Spleen (tissue), 11 donors: ENCODE results near the gene ADD2. TPM values are rescaled to one million over a fixed set of nuclear protein-coding genes. Genes with fewer than 3 reads are reported as not detected.

Experiments
- DNase-seq: peaks from one replicate; pipeline ENCODE4 v3.0.0-alpha.2; 2020
- H3K27ac ChIP-seq, 8 donors: fragments of 200-600 bp; sonication (generic) in 7 of 8; 1 replicate in 4 of 8; 2 replicates in 4 of 8; pipeline versions ENCODE4 v1.5.0 to v1.8.0; 2016 to 2021; ENCODE audit warnings: inconsistent platforms in 4 of 8, mild to moderate bottlenecking in 4 of 8, moderate library complexity in 1 of 8
- H3K27me3 ChIP-seq, 7 donors: fragments of 200-600 bp; sonication (generic) in 6 of 7; replicated peaks in 1 of 7; 1 replicate in 4 of 7; 2 replicates in 3 of 7; pipeline versions ENCODE4 v1.5.0 to v1.8.0; 2016 to 2021; ENCODE audit warnings: inconsistent platforms in 3 of 7, mild to moderate bottlenecking in 1 of 7
- H3K36me3 ChIP-seq, 6 donors: fragments of 200-600 bp; sonication (generic) in 5 of 6; 1 replicate in 4 of 6; 2 replicates in 2 of 6; pipeline versions ENCODE4 v1.5.0 to v1.8.0; 2016 to 2021; ENCODE audit warnings: inconsistent platforms in 2 of 6
- H3K4me1 ChIP-seq, 6 donors: fragments of 200-600 bp; sonication (generic) in 5 of 6; 1 replicate in 3 of 6; 2 replicates in 3 of 6; pipeline versions ENCODE4 v1.5.0 to v1.8.0; 2016 to 2021; ENCODE audit warnings: inconsistent platforms in 3 of 6
- H3K4me3 ChIP-seq, 8 donors: fragments of 200-600 bp; sonication (generic) in 7 of 8; 1 replicate in 4 of 8; 2 replicates in 4 of 8; pipeline versions ENCODE4 v1.5.0 to v1.8.0; 2016 to 2021; ENCODE audit warnings: inconsistent platforms in 4 of 8, mild to moderate bottlenecking in 4 of 8, moderate library complexity in 2 of 8
- H3K9me3 ChIP-seq, 8 donors: fragments of 200-600 bp; sonication (generic) in 7 of 8; 1 replicate in 4 of 8; 2 replicates in 4 of 8; pipeline versions ENCODE4 v1.5.0 to v1.8.0; 2016 to 2021; ENCODE audit warnings: inconsistent platforms in 4 of 8
- CTCF ChIP-seq, 11 experiments: fragments of 200-600 bp in 7 of 11; fragments of 450-650 bp in 4 of 11; sonication (generic) in 4 of 11; IDR thresholded peaks in 8 of 11; conservative IDR thresholded peaks in 3 of 11; 1 replicate in 7 of 11; 2 replicates in 4 of 11; pipeline versions ENCODE4 v1.4.0 to v1.8.0; 2016 to 2021; ENCODE audit warnings: antibody characterized with exemption in 11 of 11, inconsistent platforms in 4 of 11, mild to moderate bottlenecking in 1 of 11
- POLR2A ChIP-seq, 3 donors: fragments of 450-650 bp; IDR thresholded peaks; one replicate each; pipeline ENCODE4 v1.5.1; 2017; ENCODE audit warnings: antibody characterized with exemption in 3 of 3, mild to moderate bottlenecking in 1 of 3
- POLR2AphosphoS5 ChIP-seq, 3 donors: sonication (generic); formaldehyde crosslinking; IDR thresholded peaks; one replicate each; pipeline ENCODE4 v1.5.1; 2017; ENCODE audit warnings: antibody characterized with exemption in 3 of 3
- WGBS, 5 donors: extraction: QIAGEN DNeasy Blood & Tissue Kit in 3 of 5; methylation state at CpG; one replicate each; pipeline versions ENCODE4 v1.1.5 to v1.1.7; 2013 to 2018; 5-methylcytosine and 5-hydroxymethylcytosine counted together
- intact Hi-C: fragments of 100-400 bp; cut with DNase I; formaldehyde crosslinking; loops from one replicate; pipeline ENCODE4 v1.15.0; 2023; ENCODE audit warnings: low total_unique reads
- polyA plus RNA-seq, 3 donors: library from polyadenylated mRNA; stranded (reverse); fragments of 200-250 nt; gene quantifications; one replicate each; pipeline ENCODE4 v1.2.1, GENCODE V29; 2013
- total RNA-seq, 7 donors: library from RNA; depleted of rRNA in 3 of 7; stranded (reverse); fragments of >200 nt in 3 of 7; fragmentation: NEBNext Ultra II Directional in 4 of 7; extraction: Animal tissue kit (Norgen Biotek cat#: 25700) in 4 of 7; gene quantifications; one replicate each; pipeline versions ENCODE4 v1.1.0 to v1.2.1, GENCODE V29; 2016 to 2021
- donor health status: healthy with polysubstance abuse.
- donor health status: DM: no; HTN: no; CAD: no; lungs with moderate emphysema.
- donor health status: DM: no; HTN: no; CAD: no.
- donor health status: Bipolar disorder and iron deficiency.
- donor health status: healthy.
- donor health status: DM: no; HTN: no; CAD: no.
- donor health status: DM: yes; HTN: yes; CAD: no.

Gene ADD2
- total and polyA plus RNA-seq, 10 donors, result 0.47 to 7.1 (median 3.8) TPM

- H3K27ac ChIP-seq, result no peak overlapping the region
- intact Hi-C loops, result no loop called here
- no peak for TF ChIP-seq POLR2AphosphoS5 (IDR thresholded peaks at IDR 0.05)
- no peak for TF ChIP-seq CTCF (IDR thresholded peaks at IDR 0.05 in 8 of 11, conservative IDR thresholded peaks at IDR 0.05 in 3 of 11)
- no peak for TF ChIP-seq POLR2A (IDR thresholded peaks at IDR 0.05)
- no peak overlapping the region for H3K4me3 ChIP-seq
- 82 to 90% (median 89%) methylated on average over 10 of the region's 10 CpGs for WGBS, 5 donors
- peak; percentile 54 for DNase-seq
- H3K9me3 ChIP-seq, result no peaks in the 10 kb centered on the region
- no peaks in the 10 kb centered on the region for H3K4me1 ChIP-seq
- no peaks in the 10 kb centered on the region for H3K27me3 ChIP-seq
- H3K36me3 ChIP-seq, result no peaks in the 10 kb centered on the region
These were observed 104.6 kb downstream of the ADD2 start for GRCh38 chr2:70663411-70663810.

- intact Hi-C loops, result no loop called here
- Histone ChIP-seq H3K27me3 (peaks cover 0 to 21% (median 3%) of the 10 kb centered on the region in 7 donors), H3K27ac (no peak overlapping the region), H3K9me3 (no peaks in the 10 kb centered on the region), H3K36me3 (no peaks in the 10 kb centered on the region), H3K4me1 (no peaks in the 10 kb centered on the region), H3K4me3 (no peak overlapping the region)
- WGBS, 5 donors, result 83 to 95% (median 87%) methylated on average over 5 of the region's 5 CpGs
- no peak for TF ChIP-seq POLR2A (IDR thresholded peaks at IDR 0.05)
- no peak for TF ChIP-seq CTCF (IDR thresholded peaks at IDR 0.05 in 8 of 11, conservative IDR thresholded peaks at IDR 0.05 in 3 of 11)
- peak; percentile 45 for DNase-seq
These were observed 108.4 kb downstream of the ADD2 start for GRCh38 chr2:70659551-70659950.

GRCh38 chr2:70658476-70658875 is 109.5 kb downstream of the ADD2 start:
- no peaks in the 10 kb centered on the region for H3K9me3 ChIP-seq
- no peaks in the 10 kb centered on the region for H3K36me3 ChIP-seq
- no peak for DNase-seq
- no peak overlapping the region for H3K4me3 ChIP-seq
- WGBS, 5 donors, result 46 to 54% (median 52%) methylated on average over 2 of the region's 2 CpGs
- no peak for TF ChIP-seq CTCF (IDR thresholded peaks at IDR 0.05 in 8 of 11, conservative IDR thresholded peaks at IDR 0.05 in 3 of 11)
- no peak for TF ChIP-seq POLR2A (IDR thresholded peaks at IDR 0.05)
- TF ChIP-seq POLR2AphosphoS5 (IDR thresholded peaks at IDR 0.05), result no peak
- peaks cover 0 to 30% (median 3%) of the 10 kb centered on the region in 7 donors for H3K27me3 ChIP-seq
- H3K4me1 ChIP-seq, result no peaks in the 10 kb centered on the region
- intact Hi-C loops, result no loop called here
- H3K27ac ChIP-seq, result no peak overlapping the region

GRCh38 chr2:70657246-70657645 is 110.8 kb downstream of the ADD2 start:
- intact Hi-C loops, result no loop called here
- peaks cover 0 to 33% (median 3%) of the 10 kb centered on the region in 7 donors for H3K27me3 ChIP-seq
- H3K4me3 ChIP-seq, result no peak overlapping the region
- WGBS, 5 donors, result 60 to 69% (median 63%) methylated on average over 5 of the region's 5 CpGs
- DNase-seq, result no peak
- H3K36me3 ChIP-seq, result no peaks in the 10 kb centered on the region
- peaks cover 0 to 2% (median 0%) of the 10 kb centered on the region in 8 donors for H3K9me3 ChIP-seq
- H3K4me1 ChIP-seq, result no peaks in the 10 kb centered on the region
- TF ChIP-seq CTCF (IDR thresholded peaks at IDR 0.05 in 8 of 11, conservative IDR thresholded peaks at IDR 0.05 in 3 of 11) (no peak), POLR2AphosphoS5 (IDR thresholded peaks at IDR 0.05) (no peak)
- H3K27ac ChIP-seq, result no peak overlapping the region
